ENCODE measurements around the gene ARMS2.

ARMS2 gene

GRCh38 chr10:122499491-122499941 lies 45.1 kb downstream of the ARMS2 start:
- Histone ChIP-seq H3K9me3 (ENCODE audit: insufficient read depth, low read depth, low read length) (no peaks in the 10 kb centered on the region), H3K4me1 (ENCODE audit: control insufficient read depth in 1 of 2, insufficient read depth in 2 of 2, low read length in 2 of 2) (peaks cover 19 to 31% of the 10 kb centered on the region in 2 experiments), H3K79me1 (ENCODE audit: low read length) (peaks cover 23% of the 10 kb centered on the region), H2AK5ac (ENCODE audit: low read length) (no peak overlapping the region), H3K9ac (ENCODE audit: low read length) (no peak overlapping the region), H3K36me3 (ENCODE audit: control insufficient read depth in 1 of 2, insufficient read depth in 2 of 2, low read length in 2 of 2) (peaks cover 5 to 9% of the 10 kb centered on the region in 2 experiments), H3K4ac (ENCODE audit: low read depth, low read length) (no peak overlapping the region), H3K4me2 (ENCODE audit: low read length) (no peak overlapping the region), H4K12ac (ENCODE audit: low read depth, low read length) (no peak overlapping the region), H4K8ac (ENCODE audit: low read depth, low read length) (no peak overlapping the region), H3K27me3 (ENCODE audit: insufficient read depth, low read length) (no peaks in the 10 kb centered on the region), H3K79me2 (ENCODE audit: control insufficient read depth, insufficient read depth, low read length, poor library complexity) (no peaks in the 10 kb centered on the region), H2BK120ac (ENCODE audit: insufficient read depth, low read length, poor library complexity) (no peak overlapping the region), H2AFZ (ENCODE audit: insufficient read depth, low read length, poor library complexity) (no peak overlapping the region), H3K27ac (ENCODE audit: low read depth, low read length) (no peak overlapping the region), H3K4me3 (ENCODE audit: low read depth, low read length) (no peak overlapping the region), H3K18ac (ENCODE audit: low read length) (no peak overlapping the region), H2BK5ac (ENCODE audit: low read depth, low read length, poor library complexity) (no peak overlapping the region), H3K23ac (ENCODE audit: low read length) (no peak overlapping the region), H2BK12ac (ENCODE audit: low read length) (no peak overlapping the region), H3K14ac (ENCODE audit: low read length) (no peak overlapping the region), H4K91ac (ENCODE audit: low read depth, low read length) (no peak overlapping the region)
- WGBS (ENCODE audit: extremely low coverage, insufficient coverage, insufficient read length): no CpG with 5 or more reads among the region's 5 CpGs
- no peak for DNase-seq

- no peak overlapping the region for H3K4me2 ChIP-seq (ENCODE audit: low read length)
- H3K23ac ChIP-seq (ENCODE audit: low read length): no peak overlapping the region
- H4K12ac ChIP-seq (ENCODE audit: low read depth, low read length): no peak overlapping the region
- no peak overlapping the region for H3K9ac ChIP-seq (ENCODE audit: low read length)
- H3K36me3 ChIP-seq (ENCODE audit: control insufficient read depth in 1 of 2, insufficient read depth in 2 of 2, low read length in 2 of 2): peaks cover 4 to 6% of the 10 kb centered on the region in 2 experiments
- no peak overlapping the region for H3K4ac ChIP-seq (ENCODE audit: low read depth, low read length)
- no peak overlapping the region for H4K8ac ChIP-seq (ENCODE audit: low read depth, low read length)
- no peaks in the 10 kb centered on the region for H3K79me2 ChIP-seq (ENCODE audit: control insufficient read depth, insufficient read depth, low read length, poor library complexity)
- no peak overlapping the region for H2AFZ ChIP-seq (ENCODE audit: insufficient read depth, low read length, poor library complexity)
- H3K14ac ChIP-seq (ENCODE audit: low read length): no peak overlapping the region
- no peak overlapping the region for H3K18ac ChIP-seq (ENCODE audit: low read length)
- H3K9me3 ChIP-seq (ENCODE audit: insufficient read depth, low read depth, low read length): no peaks in the 10 kb centered on the region
- H2BK12ac ChIP-seq (ENCODE audit: low read length): peak overlapping the region; percentile 29
- no peak overlapping the region for H2BK120ac ChIP-seq (ENCODE audit: insufficient read depth, low read length, poor library complexity)
- H3K4me3 ChIP-seq (ENCODE audit: low read depth, low read length): no peak overlapping the region
- no peak overlapping the region for H2AK5ac ChIP-seq (ENCODE audit: low read length)
- DNase-seq: no peak
- peaks cover 14 to 28% of the 10 kb centered on the region in 2 experiments for H3K4me1 ChIP-seq (ENCODE audit: control insufficient read depth in 1 of 2, insufficient read depth in 2 of 2, low read length in 2 of 2)
- WGBS (ENCODE audit: extremely low coverage, insufficient coverage, insufficient read length): no CpG with 5 or more reads among the region's 5 CpGs
- no peak overlapping the region for H4K91ac ChIP-seq (ENCODE audit: low read depth, low read length)
- no peaks in the 10 kb centered on the region for H3K27me3 ChIP-seq (ENCODE audit: insufficient read depth, low read length)
- peaks cover 26% of the 10 kb centered on the region for H3K79me1 ChIP-seq (ENCODE audit: low read length)
- no peak overlapping the region for H2BK5ac ChIP-seq (ENCODE audit: low read depth, low read length, poor library complexity)
- no peak overlapping the region for H3K27ac ChIP-seq (ENCODE audit: low read depth, low read length)
Observed at GRCh38 chr10:122500194-122500593, 45.7 kb downstream of the ARMS2 start.

- no peaks in the 10 kb centered on the region for H3K9me3 ChIP-seq (ENCODE audit: insufficient read depth, low read depth, low read length)
- H3K27ac ChIP-seq (ENCODE audit: low read depth, low read length): no peak overlapping the region
- peaks cover 26% of the 10 kb centered on the region for H3K79me1 ChIP-seq (ENCODE audit: low read length)
- H3K4me3 ChIP-seq (ENCODE audit: low read depth, low read length): no peak overlapping the region
- H2AFZ ChIP-seq (ENCODE audit: insufficient read depth, low read length, poor library complexity): no peak overlapping the region
- no peak overlapping the region for H4K8ac ChIP-seq (ENCODE audit: low read depth, low read length)
- peaks cover 4 to 6% of the 10 kb centered on the region in 2 experiments for H3K36me3 ChIP-seq (ENCODE audit: control insufficient read depth in 1 of 2, insufficient read depth in 2 of 2, low read length in 2 of 2)
- H3K4me1 ChIP-seq (ENCODE audit: control insufficient read depth in 1 of 2, insufficient read depth in 2 of 2, low read length in 2 of 2): peaks cover 14 to 27% of the 10 kb centered on the region in 2 experiments
- no peak overlapping the region for H2AK5ac ChIP-seq (ENCODE audit: low read length)
- H2BK5ac ChIP-seq (ENCODE audit: low read depth, low read length, poor library complexity): no peak overlapping the region
- no peak for DNase-seq
- no peaks in the 10 kb centered on the region for H3K79me2 ChIP-seq (ENCODE audit: control insufficient read depth, insufficient read depth, low read length, poor library complexity)
- no peak overlapping the region for H3K4ac ChIP-seq (ENCODE audit: low read depth, low read length)
- H3K18ac ChIP-seq (ENCODE audit: low read length): no peak overlapping the region
- peak overlapping the region; percentile 11 for H3K14ac ChIP-seq (ENCODE audit: low read length)
- H2BK12ac ChIP-seq (ENCODE audit: low read length): peak overlapping the region; percentile 29
- H3K4me2 ChIP-seq (ENCODE audit: low read length): no peak overlapping the region
- no CpG with 5 or more reads among the region's 6 CpGs for WGBS (ENCODE audit: extremely low coverage, insufficient coverage, insufficient read length)
- H3K27me3 ChIP-seq (ENCODE audit: insufficient read depth, low read length): no peaks in the 10 kb centered on the region
- H3K23ac ChIP-seq (ENCODE audit: low read length): no peak overlapping the region
- peak overlapping the region; percentile 21 for H2BK120ac ChIP-seq (ENCODE audit: insufficient read depth, low read length, poor library complexity)
- H4K12ac ChIP-seq (ENCODE audit: low read depth, low read length): no peak overlapping the region
- no peak overlapping the region for H3K9ac ChIP-seq (ENCODE audit: low read length)
- peak overlapping the region; percentile 2 for H4K91ac ChIP-seq (ENCODE audit: low read depth, low read length)
Observed at GRCh38 chr10:122500726-122501125, 46.3 kb downstream of the ARMS2 start.

- no peak overlapping the region for H3K4me2 ChIP-seq (ENCODE audit: low read length)
- H2BK12ac ChIP-seq (ENCODE audit: low read length): peak overlapping the region; percentile 91
- peaks cover 26% of the 10 kb centered on the region for H3K79me1 ChIP-seq (ENCODE audit: low read length)
- peak overlapping the region; percentile 85 for H2BK120ac ChIP-seq (ENCODE audit: insufficient read depth, low read length, poor library complexity)
- H3K9me3 ChIP-seq (ENCODE audit: insufficient read depth, low read depth, low read length): no peaks in the 10 kb centered on the region
- no peak overlapping the region for H2AFZ ChIP-seq (ENCODE audit: insufficient read depth, low read length, poor library complexity)
- no peaks in the 10 kb centered on the region for H3K79me2 ChIP-seq (ENCODE audit: control insufficient read depth, insufficient read depth, low read length, poor library complexity)
- peak overlapping the region; percentile 80 for H4K91ac ChIP-seq (ENCODE audit: low read depth, low read length)
- H3K4me1 ChIP-seq (ENCODE audit: control insufficient read depth in 1 of 2, insufficient read depth in 2 of 2, low read length in 2 of 2): peaks cover 14 to 29% of the 10 kb centered on the region in 2 experiments
- peak overlapping the region; percentile 25 for H3K4ac ChIP-seq (ENCODE audit: low read depth, low read length)
- peak overlapping the region; percentile 19 for H3K14ac ChIP-seq (ENCODE audit: low read length)
- H3K9ac ChIP-seq (ENCODE audit: low read length): no peak overlapping the region
- no peak overlapping the region for H3K23ac ChIP-seq (ENCODE audit: low read length)
- H3K18ac ChIP-seq (ENCODE audit: low read length): peak overlapping the region; percentile 14
- peak; percentile 82 to 86 for DNase-seq
- no CpG with 5 or more reads among the region's 13 CpGs for whole genome bisulfite sequencing (ENCODE audit: extremely low coverage, insufficient coverage, insufficient read length)
- H2BK5ac ChIP-seq (ENCODE audit: low read depth, low read length, poor library complexity): peak overlapping the region; percentile 79
- no peak overlapping the region for H4K12ac ChIP-seq (ENCODE audit: low read depth, low read length)
- H3K4me3 ChIP-seq (ENCODE audit: low read depth, low read length): no peak overlapping the region
- H4K8ac ChIP-seq (ENCODE audit: low read depth, low read length): peak overlapping the region; percentile 61
- H2AK5ac ChIP-seq (ENCODE audit: low read length): peak overlapping the region; percentile 53
- no peaks in the 10 kb centered on the region for H3K27me3 ChIP-seq (ENCODE audit: insufficient read depth, low read length)
- H3K36me3 ChIP-seq (ENCODE audit: control insufficient read depth in 1 of 2, insufficient read depth in 2 of 2, low read length in 2 of 2): peaks cover 4 to 11% of the 10 kb centered on the region in 2 experiments
- peak overlapping the region; percentile 66 for H3K27ac ChIP-seq (ENCODE audit: low read depth, low read length)
Observed at GRCh38 chr10:122503012-122503411, 48.6 kb downstream of the ARMS2 start.

All from trophoblast cell (in vitro differentiated cells and primary cell).